DLD1 (cell line): ENCODE results near the gene ZNF552.
"Not testable (repeated sequence)": the region's sequence is repeated elsewhere in the genome, so short reads cannot be mapped to it uniquely, and the experiment has no call there.

ENCODE experiments used
- in situ Hi-C: cut with HindIII; loops from 2 replicates; pipeline ENCODE4 v1.10.0; 2017; ENCODE audit warnings: low sequenced_read_pairs

ZNF552 gene

GRCh38 chr19:57819475-57820148 lies 4.9 kb upstream of the ZNF552 start:
- in situ Hi-C loops, result no loop called here

GRCh38 chr19:57818378-57818777 lies 3.7 kb upstream of the ZNF552 start:
- in situ Hi-C loops, result no loop called here

- in situ Hi-C loops, result no loop called here
Measured at GRCh38 chr19:57817976-57818375, 3.3 kb upstream of the ZNF552 start.

- in situ Hi-C loops, result no loop called here
Measured at GRCh38 chr19:57816652-57817051, 1.9 kb upstream of the ZNF552 start.

- in situ Hi-C loops, result no loop called here
Measured at GRCh38 chr19:57815247-57816075, 748 bp upstream of the ZNF552 start.

GRCh38 chr19:57813919-57814504 lies 701 bp downstream of the ZNF552 start:
- in situ Hi-C loops, result no loop called here

- in situ Hi-C loops, result not testable (repeated sequence)
Measured at GRCh38 chr19:57812975-57813820, 1.5 kb downstream of the ZNF552 start.

- in situ Hi-C loops, result no loop called here
Measured at GRCh38 chr19:57812226-57812625, 2.5 kb downstream of the ZNF552 start.

- in situ Hi-C loops, result not testable (repeated sequence)
Measured at GRCh38 chr19:57810410-57811295, 4.1 kb downstream of the ZNF552 start.

GRCh38 chr19:57807541-57807940 lies 7.2 kb downstream of the ZNF552 start:
- in situ Hi-C loops, result no loop called here

GRCh38 chr19:57803594-57804325 lies 11.0 kb downstream of the ZNF552 start:
- in situ Hi-C loops, result no loop called here

GRCh38 chr19:57803265-57803593 lies 11.5 kb downstream of the ZNF552 start:
- in situ Hi-C loops, result no loop called here

GRCh38 chr19:57802269-57802668 lies 12.4 kb downstream of the ZNF552 start:
- in situ Hi-C loops, result no loop called here

- in situ Hi-C loops, result no loop called here
Measured at GRCh38 chr19:57800696-57801095, 14.0 kb downstream of the ZNF552 start.

- in situ Hi-C loops, result not testable (repeated sequence)
Measured at GRCh38 chr19:57796580-57796979, 18.1 kb downstream of the ZNF552 start.

GRCh38 chr19:57789288-57789687 lies 25.4 kb downstream of the ZNF552 start:
- in situ Hi-C loops, result no loop called here

- in situ Hi-C loops, result no loop called here
Measured at GRCh38 chr19:57788114-57788692, 26.5 kb downstream of the ZNF552 start.

GRCh38 chr19:57786906-57787305 lies 27.8 kb downstream of the ZNF552 start:
- in situ Hi-C loops, result no loop called here

- in situ Hi-C loops, result no loop called here
Measured at GRCh38 chr19:57786286-57786685, 28.4 kb downstream of the ZNF552 start.
